ENCODE measurements around the gene DDX5.

The DDX5 gene

DNA sequence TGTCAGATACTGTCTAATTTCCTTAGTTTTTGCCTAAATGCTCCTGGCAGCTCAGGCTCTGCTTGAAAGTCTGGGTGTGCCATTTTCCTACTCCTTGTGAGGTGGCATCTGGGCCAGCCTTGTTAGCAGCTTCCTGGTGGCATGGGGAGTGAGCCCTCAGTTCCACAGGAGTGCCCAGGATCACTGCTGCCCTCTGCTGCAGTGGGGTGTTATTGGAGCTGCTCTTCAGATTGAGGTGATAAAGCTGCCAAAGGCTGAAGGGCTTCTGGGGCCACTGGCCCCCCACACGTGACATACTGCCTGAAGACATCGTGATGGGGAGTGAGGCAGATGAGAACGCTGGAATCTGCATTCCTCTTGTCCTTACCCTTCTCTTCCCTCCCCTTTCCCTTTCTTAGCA, 28.1 kb upstream of the DDX5 start:
- H3K27ac ChIP-seq (ENCODE audit: low read depth, low read length, poor library complexity, severe bottlenecking): no peak overlapping the region
- no peak overlapping the region for H2AFZ ChIP-seq (ENCODE audit: low read length)
- H3K4me2 ChIP-seq (ENCODE audit: low read length): no peak overlapping the region
- H3K27me3 ChIP-seq (ENCODE audit: insufficient read depth, low read length): no peaks in the 10 kb centered on the region
- no peaks in the 10 kb centered on the region for H3K9me3 ChIP-seq (ENCODE audit: low read length)
- H3F3A ChIP-seq (ENCODE audit: insufficient read depth, low read length): no peaks in the 10 kb centered on the region
- H3K4me3 ChIP-seq (ENCODE audit: low read depth, low read length, poor library complexity, severe bottlenecking): no peak overlapping the region
- H3K79me2 ChIP-seq (ENCODE audit: insufficient read depth, low read length): no peaks in the 10 kb centered on the region
- no peak overlapping the region for H3K9ac ChIP-seq (ENCODE audit: low read length)
- no peaks in the 10 kb centered on the region for H3K4me1 ChIP-seq (ENCODE audit: insufficient read depth, low read length, severe bottlenecking)
- no peaks in the 10 kb centered on the region for H3K9me2 ChIP-seq (ENCODE audit: low read depth, low read length)
- peaks cover 91% of the 10 kb centered on the region for H3K36me3 ChIP-seq (ENCODE audit: insufficient read depth, low read length)
- TF ChIP-seq CTCF (IDR thresholded peaks at IDR 0.05; ENCODE audit: low read length) (peak; percentile 35; the same call in 1 of the 2 replicates), EZH2 (IDR thresholded peaks at IDR 0.05; ENCODE audit: borderline replicate concordance, low read length) (no peak)
- no peaks in the 10 kb centered on the region for H4K20me1 ChIP-seq (ENCODE audit: insufficient read depth, low read length)

GRCh38 chr17:64533784-64534183, 27.7 kb upstream of the DDX5 start:
- no peaks in the 10 kb centered on the region for H3K79me2 ChIP-seq (ENCODE audit: insufficient read depth, low read length)
- no peak overlapping the region for H3K4me2 ChIP-seq (ENCODE audit: low read length)
- no peaks in the 10 kb centered on the region for H3K27me3 ChIP-seq (ENCODE audit: insufficient read depth, low read length)
- TF ChIP-seq CTCF (IDR thresholded peaks at IDR 0.05; ENCODE audit: low read length) (no peak), EZH2 (IDR thresholded peaks at IDR 0.05; ENCODE audit: borderline replicate concordance, low read length) (no peak)
- H3K4me1 ChIP-seq (ENCODE audit: insufficient read depth, low read length, severe bottlenecking): no peaks in the 10 kb centered on the region
- no peak overlapping the region for H3K9ac ChIP-seq (ENCODE audit: low read length)
- no peak overlapping the region for H3K4me3 ChIP-seq (ENCODE audit: low read depth, low read length, poor library complexity, severe bottlenecking)
- peaks cover 95% of the 10 kb centered on the region for H3K36me3 ChIP-seq (ENCODE audit: insufficient read depth, low read length)
- H2AFZ ChIP-seq (ENCODE audit: low read length): no peak overlapping the region
- H3K9me2 ChIP-seq (ENCODE audit: low read depth, low read length): no peaks in the 10 kb centered on the region
- H3K9me3 ChIP-seq (ENCODE audit: low read length): no peaks in the 10 kb centered on the region
- no peaks in the 10 kb centered on the region for H4K20me1 ChIP-seq (ENCODE audit: insufficient read depth, low read length)
- no peaks in the 10 kb centered on the region for H3F3A ChIP-seq (ENCODE audit: insufficient read depth, low read length)
- H3K27ac ChIP-seq (ENCODE audit: low read depth, low read length, poor library complexity, severe bottlenecking): no peak overlapping the region

DNA sequence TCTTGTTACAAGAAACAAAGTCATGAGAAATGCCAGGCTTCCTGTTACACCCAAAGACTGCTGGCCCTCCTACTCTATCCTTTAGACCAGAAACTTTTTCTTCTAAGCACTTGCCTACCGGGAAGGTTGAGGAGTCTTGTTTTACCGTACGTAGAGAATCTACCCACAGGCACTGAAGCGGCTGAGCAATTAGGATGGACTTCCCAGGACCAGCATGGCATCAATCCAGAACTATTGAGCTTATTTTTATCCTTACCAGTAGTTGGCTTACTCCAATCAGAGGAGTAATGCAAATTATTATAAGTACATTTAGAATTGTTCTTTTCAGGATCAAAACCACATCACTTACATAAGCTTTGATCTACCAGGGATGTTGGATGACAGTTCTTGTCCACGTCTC, 26.3 kb upstream of the DDX5 start:
- H4K20me1 ChIP-seq (ENCODE audit: insufficient read depth, low read length): no peaks in the 10 kb centered on the region
- H3K9ac ChIP-seq (ENCODE audit: low read length): no peak overlapping the region
- no peaks in the 10 kb centered on the region for H3K9me2 ChIP-seq (ENCODE audit: low read depth, low read length)
- H3F3A ChIP-seq (ENCODE audit: insufficient read depth, low read length): no peaks in the 10 kb centered on the region
- H3K4me1 ChIP-seq (ENCODE audit: insufficient read depth, low read length, severe bottlenecking): no peaks in the 10 kb centered on the region
- H3K27me3 ChIP-seq (ENCODE audit: insufficient read depth, low read length): no peaks in the 10 kb centered on the region
- peaks cover 96% of the 10 kb centered on the region for H3K36me3 ChIP-seq (ENCODE audit: insufficient read depth, low read length)
- no peak overlapping the region for H3K4me2 ChIP-seq (ENCODE audit: low read length)
- H2AFZ ChIP-seq (ENCODE audit: low read length): no peak overlapping the region
- H3K4me3 ChIP-seq (ENCODE audit: low read depth, low read length, poor library complexity, severe bottlenecking): no peak overlapping the region
- TF ChIP-seq CTCF (IDR thresholded peaks at IDR 0.05; ENCODE audit: low read length) (no peak), EZH2 (IDR thresholded peaks at IDR 0.05; ENCODE audit: borderline replicate concordance, low read length) (no peak)
- no peak overlapping the region for H3K27ac ChIP-seq (ENCODE audit: low read depth, low read length, poor library complexity, severe bottlenecking)
- no peaks in the 10 kb centered on the region for H3K9me3 ChIP-seq (ENCODE audit: low read length)
- no peaks in the 10 kb centered on the region for H3K79me2 ChIP-seq (ENCODE audit: insufficient read depth, low read length)
